Forelimb muscle (tissue), 1 donor: ENCODE data around the gene MAL. TPM values are rescaled to one million over a fixed set of nuclear protein-coding genes. Genes with fewer than 3 reads are reported as not detected.

Experiments
- DNase-seq: peaks from one replicate; pipeline ENCODE4 v3.0.0-alpha.2; 2013; ENCODE audit warnings: low read depth
- polyA plus RNA-seq: library from polyadenylated mRNA; unstranded; fragments of 120-200 nt; gene quantifications from one replicate; pipeline ENCODE4 v1.2.1, GENCODE V29; 2013; ENCODE audit not compliant: insufficient read length

Gene MAL
- polyA plus RNA-seq, 1 donor, result 2.5 TPM

DNA sequence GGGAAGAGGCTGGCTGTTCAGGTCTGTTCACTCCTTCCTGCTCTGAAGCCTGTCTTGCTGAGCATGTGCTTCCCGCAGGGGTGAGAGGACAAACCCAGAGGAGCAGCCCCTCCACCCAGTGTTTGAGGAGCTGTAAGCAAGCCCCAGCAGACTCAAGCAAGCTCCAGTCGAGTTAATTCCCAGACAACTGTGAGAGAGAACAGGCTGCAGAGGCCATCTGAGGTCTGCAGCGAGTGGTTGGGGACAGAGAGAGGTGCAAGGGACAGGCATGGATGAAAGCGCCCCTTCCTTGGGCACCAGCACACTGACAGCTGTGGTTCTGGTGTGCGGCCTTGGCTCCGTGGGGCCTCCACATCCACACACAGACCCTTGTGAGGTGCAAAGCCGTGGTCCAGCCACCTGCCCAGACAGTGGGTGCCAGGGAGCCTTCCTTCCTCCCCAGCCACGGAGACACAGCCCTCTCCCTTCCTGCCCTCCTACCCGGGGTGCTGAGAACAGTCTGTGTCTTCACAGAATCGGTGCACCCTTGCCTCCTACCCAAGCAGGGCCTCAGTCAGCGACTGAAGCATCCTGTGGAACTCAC lies 36.2 kb downstream of the MAL start:
- no peak for DNase-seq

DNA sequence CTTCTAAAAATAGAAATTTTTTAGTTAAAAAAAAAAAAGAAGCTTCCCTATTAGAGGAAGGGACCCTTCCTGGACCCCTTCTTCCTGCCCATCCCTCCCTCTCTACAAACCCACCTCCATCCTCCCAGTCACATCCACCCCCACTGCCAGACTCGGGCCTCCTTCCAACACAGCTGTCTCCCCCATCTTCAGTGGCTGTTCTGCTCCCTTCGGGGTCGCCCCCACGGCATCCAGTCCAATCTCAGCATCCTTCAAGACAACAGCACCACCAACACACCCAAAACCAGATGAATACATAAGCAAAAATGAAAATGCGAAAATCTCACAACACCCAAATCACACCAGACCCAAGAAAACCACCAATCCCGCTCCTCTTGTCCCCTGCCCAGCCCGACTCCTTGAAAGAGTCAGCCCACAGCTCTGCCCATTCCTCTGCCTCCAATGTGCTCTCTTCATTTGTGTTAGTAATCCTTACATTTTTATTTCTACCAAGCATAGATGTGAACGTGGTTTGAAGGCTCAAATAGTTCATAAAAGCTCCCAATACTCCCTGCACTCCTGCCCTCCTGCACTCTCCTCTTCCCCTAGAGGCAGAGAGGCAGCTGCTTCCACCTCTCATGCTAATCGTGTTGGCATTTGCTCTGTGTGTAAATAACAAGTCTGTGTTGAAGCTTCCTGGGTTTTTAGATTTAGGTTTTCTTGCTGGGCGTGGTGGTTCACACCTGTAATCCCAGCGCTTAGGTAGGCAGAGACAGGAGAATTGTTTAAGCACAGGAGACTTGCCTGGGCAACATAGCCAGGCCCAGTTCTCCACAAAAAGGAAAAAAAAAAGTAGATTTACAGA lies 37.0 kb downstream of the MAL start:
- DNase-seq, result no peak

DNA sequence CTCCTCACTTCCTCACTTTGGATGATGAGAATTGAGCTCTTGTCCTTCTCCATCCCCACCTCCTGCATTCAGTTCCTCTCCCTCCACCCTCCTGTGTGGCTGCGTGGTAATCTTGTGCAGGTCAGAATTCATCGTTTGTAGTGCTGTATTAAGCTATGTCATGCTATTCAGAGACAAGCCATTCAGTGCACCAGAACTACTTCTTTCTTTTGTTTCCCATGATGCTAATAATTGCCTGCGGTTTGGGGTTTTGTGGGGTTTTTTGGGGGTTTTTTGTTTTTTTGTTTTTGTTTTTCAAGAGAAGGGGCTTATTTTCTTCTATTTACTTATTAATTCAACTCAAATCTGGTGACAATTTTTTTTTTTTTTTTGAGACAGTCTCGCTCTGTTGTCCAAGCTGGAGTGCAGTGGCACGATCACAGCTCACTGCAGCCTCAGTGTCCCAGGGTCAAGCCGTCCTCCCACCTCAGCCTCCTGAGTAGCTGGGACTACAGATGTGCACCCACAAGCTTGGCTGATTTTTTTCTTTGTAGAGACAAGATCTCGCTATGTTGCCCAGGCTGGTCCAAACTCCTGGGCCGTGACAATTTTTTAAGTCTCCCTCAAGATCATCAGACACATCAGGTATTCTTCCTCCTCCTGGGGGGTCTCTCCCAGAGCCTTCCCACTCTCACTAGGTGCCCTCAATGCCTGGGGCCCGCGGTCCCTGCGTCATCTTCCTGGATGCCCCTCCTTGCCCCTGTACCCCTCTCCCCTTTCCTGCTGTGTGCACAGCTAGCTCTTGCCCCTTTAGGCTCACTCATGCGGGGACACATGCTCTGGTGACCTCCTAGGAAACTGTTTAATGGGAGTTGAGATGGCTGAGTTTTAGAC lies 37.8 kb downstream of the MAL start:
- DNase-seq, result no peak

DNA sequence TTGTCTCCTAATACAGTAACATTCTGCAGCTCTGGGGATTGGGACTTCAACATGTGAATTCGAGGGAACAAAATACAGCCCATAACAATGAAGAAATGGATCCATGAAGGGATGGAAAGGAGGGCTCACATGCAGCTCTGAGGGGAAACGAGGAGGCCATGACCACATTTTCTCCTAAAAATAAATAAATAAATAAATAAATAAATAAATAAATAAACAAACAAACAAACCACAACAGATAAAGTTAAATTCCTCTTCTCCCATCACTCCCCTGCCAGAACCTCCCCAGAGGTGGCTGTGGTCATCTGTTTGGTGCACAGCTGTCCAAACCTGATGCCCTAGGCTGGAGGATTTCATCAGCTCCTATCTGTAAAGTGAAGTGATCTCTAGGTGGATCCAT lies 42.7 kb downstream of the MAL start:
- DNase-seq, result no peak

DNA sequence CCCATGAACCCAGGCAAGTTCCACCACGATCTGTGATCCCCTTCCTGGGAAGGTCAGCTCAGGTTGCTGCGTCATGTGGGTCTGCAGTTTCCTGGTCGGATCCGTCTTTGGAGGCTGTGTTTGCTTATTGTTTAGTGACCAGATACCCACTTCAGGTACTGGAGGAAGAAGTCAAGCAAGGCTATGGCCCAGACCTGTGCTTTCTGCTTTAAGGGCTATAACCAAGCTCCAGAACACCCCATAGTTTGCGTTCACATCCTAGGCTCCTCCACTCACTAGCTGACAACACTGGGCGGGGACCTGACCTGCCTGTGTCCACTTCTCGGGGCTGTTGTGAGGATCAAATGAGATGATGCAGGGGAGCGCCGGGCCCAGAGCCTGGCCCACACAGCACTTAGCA lies 44.0 kb downstream of the MAL start:
- DNase-seq, result no peak

DNA sequence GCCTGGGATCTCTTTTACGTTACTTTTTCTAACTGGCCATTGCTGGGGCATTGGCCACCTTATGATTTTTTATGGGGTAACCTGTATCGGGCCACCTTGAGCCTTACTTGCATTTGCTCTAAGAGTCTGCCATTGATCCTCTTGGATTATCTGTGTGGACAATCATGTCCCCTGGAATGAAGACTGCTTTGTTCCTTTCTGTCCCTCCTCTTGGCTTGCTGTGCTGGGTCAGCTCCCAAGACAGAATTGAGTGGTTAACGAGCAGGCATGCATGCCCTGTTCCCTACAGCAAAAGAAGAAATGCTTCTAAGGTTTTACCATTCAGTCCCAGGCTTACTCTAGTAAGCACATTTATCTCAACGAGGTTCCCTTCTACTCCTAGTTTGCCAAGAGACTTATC lies 46.3 kb downstream of the MAL start:
- no peak for DNase-seq

DNA sequence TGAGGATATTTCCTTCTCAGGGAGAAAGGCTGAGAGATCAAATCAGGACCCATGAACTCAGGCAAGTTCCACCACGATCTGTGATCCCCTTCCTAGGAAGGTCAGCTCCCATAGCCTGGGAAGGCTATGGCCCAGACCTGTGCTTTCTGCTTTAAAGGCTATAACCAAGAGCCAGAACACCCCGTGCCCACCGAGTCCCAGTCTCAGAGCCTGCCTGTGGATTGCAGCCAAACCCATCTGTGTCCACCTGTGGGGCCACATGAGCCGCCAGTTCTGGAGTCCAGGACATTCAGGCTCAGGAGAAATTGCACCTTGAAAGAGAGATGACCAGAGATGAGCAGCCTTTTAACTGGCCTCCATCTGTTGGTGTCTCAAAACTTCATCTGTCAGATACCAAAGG lies 46.9 kb downstream of the MAL start:
- no peak for DNase-seq

DNA sequence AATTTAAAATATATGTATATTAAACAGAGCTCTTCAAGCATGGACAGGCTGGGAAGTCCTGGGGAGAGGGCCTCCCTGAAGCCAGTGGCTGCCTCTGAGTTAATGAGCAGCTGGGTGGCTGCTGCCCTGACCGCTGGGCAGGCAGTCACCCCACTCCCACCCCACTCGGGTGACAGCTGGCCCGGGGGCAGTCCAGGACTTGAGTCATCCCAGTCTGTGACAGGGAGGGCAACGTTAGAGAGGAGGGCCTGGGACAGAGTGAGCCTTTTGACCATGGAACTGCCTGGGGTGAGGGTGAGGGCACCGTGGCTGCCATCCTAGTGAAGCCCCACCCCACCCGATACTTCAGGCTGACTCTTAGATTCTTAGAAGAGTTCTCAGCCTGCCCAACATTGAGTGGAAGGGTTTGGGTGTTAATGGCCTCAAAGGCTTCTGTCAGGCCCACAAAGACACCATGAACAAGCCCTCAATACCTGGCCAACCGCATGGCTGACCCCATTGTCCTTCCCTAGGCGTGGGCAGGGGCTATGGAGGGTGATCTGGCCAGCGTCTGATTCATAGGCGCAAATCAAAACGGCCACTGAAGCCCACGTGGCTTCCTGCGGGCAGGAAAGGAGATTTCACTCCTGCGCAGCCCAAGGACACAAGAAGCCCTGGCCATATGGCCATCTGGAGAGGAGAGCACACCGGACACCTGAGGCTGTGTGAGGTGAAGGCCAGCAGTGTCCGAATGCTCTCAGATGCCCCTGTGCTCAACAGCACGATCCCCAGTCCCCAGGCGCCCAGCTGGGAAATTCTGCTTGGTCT lies 48.6 kb downstream of the MAL start:
- no peak for DNase-seq

DNA sequence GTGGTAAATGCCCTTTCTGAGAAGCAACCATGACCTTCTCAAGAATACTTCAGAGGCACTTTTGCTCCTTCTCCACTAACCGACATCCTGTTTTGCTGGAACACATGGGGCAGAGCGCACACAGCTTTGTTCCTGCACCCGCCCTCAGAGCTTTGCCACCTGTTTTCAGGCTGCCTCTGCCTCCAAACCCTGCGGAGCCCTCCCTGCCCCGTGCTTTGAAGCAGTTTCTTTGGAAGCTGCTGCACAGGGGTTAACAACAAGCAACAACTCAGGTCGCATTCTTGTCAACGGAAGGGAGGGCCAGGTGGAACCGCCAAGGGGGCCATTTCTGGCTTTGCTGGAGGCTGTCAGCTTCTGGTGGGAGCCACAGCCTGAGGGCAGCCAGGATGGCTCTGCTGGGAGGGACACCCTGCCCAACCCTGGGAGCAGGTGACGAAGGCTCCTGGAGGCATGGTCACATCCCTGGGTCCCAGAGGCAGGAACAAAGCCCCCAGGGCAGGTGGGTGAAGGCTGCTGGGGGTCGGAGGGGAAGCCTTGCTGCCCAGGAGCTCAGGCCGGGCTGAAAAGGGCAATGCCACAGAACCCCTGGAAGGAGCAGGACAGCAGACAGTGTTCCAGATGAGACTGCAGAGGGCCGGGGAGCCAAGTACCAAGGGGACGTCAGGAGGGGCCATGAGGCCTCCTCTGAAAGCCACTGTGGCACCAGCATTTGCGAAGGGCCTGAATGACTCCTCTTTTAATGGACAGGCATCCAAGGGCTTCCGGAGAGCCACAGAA lies 49.3 kb downstream of the MAL start:
- DNase-seq, result no peak

DNA sequence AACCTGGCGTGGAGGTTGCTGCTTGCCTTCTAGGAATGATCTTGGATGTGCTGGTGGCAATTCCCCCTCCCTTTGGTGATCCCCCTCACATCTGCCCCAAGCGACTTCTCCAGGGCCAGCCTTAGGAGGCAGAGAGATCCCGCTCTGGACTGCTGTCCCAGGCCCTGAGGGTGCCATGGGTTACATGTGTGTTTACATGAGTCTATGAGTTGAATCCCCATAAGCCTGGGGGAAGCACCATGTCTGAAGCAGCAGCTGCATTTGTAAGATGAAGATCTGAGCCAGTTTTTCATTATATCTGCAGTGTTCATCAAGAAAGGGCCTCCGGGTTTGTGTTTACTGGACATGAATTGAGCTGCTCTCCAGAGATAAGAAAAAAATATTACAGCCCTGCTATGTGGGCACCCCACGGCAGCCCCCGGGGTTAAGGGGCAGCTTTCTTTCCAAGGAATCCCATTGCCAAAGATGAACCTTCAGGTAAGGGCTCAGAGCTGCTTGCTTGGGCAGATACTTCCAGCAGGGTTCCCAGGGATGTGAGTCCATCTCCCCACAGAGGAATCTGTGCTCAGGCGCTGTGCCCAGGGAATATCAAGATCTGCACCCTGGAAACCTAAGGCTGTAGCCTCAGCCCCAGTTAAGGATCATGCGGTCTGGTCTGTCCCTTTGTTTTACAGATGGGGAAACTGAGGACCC lies 50.1 kb downstream of the MAL start:
- DNase-seq, result no peak

DNA sequence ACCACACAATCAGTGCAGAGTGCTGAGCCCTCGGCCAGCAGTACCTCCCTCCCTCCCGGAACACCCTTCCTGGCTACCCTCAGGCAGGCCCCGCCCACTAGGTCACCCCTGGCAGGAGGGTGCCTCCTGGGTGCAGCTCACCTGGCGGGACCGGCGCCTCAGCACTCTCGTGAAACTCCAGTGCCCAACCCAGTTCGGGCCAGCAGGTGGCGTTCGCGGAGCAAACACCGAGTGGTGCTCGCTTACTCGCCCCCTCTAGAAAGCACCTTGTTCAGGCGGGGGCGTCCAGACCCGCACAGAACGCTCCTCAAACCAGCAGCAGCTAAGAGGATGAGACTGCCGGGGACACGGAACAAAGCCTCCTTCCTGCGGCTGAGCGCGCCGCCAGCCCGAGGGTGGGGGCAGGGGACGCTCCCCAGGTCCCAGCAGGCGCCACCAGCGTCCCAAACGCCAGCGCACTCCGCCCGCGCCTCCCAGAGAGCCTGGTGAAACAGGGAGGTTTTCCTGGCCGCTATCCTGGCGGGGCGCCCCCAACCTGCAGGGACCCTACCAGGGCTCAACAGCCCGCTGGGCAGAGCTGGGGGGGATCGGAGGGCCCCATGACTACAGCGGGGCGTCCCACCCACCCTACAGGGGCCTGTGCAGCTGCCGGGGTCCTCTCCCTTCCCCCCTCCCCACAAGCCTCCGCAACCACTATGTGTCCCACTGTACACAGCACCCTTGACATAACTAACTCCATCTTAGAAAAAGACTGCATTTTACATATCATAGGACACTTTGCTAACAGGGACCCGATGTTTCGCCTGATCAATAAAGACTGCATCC lies 51.4 kb downstream of the MAL start:
- peak; percentile 4 for DNase-seq

DNA sequence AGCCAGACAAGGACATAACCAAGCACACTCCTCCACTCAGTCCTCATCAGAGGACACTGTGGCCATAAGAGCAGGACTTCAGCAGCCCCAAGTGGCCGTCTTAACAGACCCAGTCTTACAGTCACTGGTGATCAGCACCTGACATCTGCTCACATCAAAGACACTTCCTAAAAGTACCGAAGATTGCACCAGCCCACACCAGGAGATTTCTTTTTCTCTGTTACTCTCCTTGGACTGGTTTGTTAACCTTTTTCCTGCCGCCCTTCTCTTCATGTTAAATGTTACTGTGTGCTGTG lies 52.0 kb downstream of the MAL start:
- no peak for DNase-seq

DNA sequence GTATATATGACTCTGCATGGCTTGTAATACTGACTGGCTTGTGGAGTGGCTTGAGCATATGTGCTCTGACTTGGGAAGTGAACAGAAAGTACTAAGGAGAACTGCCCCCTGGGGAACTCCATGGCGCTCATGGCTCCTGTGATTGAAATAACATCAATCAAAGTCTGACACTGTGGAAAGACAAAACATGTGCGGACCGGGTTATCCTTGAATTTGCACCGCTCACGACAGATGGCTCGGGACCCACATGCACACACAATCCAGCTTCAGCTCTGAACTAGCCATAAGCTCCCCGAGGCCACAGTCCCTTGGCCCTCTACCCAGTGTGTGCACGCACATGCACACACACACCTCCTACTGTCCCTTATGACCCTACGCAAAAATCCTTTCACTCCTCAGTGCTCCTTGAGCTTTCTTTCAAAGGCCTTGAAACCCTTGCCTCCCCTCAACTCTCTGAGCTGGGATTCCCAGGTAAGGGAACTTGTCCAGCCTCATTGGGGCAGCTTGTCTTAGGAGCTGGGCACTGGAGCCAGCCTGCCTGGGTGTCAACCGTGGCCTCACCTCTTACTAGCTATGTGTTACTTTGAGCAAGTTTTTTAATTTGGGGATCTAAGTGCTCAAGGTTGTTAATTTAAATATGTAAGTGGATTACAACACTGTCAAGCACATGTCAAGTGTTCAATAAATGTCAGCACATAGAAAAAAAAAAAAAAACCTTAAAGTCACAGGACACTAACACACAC lies 52.5 kb downstream of the MAL start:
- DNase-seq, result no peak

DNA sequence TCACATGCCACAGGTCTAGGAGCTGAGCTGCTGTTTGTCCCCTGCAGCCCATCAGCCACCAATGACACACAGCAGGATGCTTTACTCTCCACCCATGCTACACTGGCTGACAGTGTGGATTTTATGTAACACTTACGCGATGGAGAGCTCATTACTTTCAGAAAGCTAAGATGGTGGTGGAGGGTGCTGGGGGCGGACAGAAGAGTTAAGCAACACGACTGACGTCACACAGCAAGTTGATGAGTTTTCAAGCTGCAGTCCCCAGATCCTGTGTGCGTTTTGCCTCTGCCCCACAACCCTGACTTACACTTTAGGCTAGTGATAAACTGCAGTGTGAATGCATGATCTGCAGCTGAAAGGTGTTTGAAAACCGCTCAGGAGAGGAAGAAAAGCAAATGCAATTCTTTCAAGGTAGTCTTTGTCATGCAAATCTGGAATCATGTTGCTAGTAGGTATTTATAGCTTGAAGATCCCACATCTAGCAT lies 53.7 kb downstream of the MAL start:
- DNase-seq, result no peak

DNA sequence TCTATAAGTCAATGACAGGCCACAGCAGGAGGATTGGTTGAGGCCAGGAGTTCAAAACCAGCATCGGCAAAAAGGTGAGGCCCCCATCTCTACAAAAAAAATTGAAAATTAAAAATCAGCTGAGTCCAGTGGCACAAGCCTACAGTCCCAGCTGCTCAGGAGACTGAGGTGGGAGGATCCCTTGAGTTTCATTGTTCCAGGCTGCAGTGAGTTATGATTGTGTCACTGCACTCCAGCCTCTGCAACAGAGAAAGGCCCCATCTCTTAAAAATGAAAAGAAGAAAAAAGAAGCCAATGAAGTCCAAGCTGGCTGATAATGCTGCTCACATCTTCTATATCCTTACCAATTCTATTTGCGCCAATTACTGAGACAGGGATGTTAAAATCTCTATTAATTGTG lies 57.0 kb downstream of the MAL start:
- DNase-seq, result no peak

DNA sequence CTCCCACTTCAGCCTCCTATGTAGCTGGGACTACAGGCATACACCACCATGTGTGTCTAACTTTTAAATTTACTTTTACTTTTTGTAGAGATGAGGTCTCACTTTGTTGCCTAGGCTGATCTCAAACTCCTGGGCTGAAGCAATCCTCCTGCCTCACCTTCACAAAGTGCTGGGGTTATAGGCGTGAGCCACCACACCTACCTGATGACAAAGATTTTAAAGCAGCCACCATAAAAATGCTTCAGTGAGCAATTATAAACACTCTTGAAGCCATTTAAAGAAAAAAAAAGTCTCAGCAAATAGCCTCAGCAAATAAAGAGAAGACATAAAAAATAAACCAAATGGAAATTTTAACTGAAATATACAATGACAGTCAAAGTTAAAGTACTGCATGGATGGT lies 60.5 kb downstream of the MAL start:
- DNase-seq, result no peak

DNA sequence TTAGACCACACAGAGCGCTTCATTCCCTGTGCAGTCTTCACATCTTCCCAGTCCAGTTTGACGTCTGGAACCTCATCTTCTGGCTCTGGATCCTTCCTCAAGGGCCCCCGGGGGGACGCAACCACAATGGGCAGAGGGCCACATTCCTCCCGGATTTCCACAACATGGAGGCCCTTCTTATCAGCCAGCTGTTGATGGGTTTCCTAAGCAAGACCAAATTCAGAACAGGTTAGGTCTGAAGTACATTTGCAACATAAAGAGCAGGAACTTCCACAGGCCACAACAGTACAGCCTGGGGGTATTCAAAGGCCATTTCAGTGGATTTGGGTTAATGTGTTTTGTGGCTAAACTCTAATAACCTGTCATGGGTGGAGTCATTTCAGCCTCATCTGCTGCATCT lies 61.9 kb downstream of the MAL start:
- DNase-seq, result no peak

DNA sequence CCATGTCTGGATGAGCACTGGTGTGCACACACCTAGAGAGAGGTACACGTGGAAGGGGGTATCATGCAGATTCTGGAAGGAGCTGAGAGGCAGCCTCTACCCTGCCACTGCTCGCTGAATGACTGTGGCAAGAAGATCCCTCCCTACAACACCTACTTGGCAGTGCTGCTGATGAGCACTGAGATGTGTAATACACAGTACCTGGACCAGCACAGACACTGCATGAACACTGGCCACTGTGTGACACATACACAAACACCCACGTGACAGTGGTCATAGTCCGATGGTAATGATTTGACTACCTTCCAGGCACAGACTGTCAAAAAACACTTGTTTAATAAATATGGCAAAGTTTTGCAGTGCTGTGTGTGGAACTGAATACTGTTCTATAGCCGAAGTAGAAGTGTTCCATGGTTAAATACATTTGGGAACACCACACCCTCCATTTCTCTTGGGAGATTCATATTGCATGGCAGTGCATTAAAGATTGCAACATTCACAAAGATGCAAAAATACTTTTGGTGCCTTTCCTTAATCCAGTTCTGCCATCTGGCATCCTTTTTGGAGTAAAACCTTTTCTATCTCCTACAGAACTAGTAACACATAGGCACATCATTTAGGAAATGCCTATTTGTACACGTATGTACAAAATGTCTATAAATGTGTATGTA lies 66.5 kb downstream of the MAL start:
- no peak for DNase-seq
